Thyroid gland (tissue), 4 donors: Measurements from ENCODE around the gene SLC35F3. TPM values are rescaled to one million over a fixed set of nuclear protein-coding genes. Genes with fewer than 3 reads are reported as not detected.

Source experiments
- DNase-seq, 2 donors: peaks; one replicate each; pipeline ENCODE4 v3.0.0-alpha.2; 2019
- H3K27ac ChIP-seq, 3 donors: fragments of 200-600 bp; sonication (generic); 1 replicate in 2 of 3; 2 replicates in 1 of 3; pipeline ENCODE4 v1.5.1; 2016 to 2019; ENCODE audit warnings: mild to moderate bottlenecking in 1 of 3, moderate library complexity in 1 of 3
- H3K27me3 ChIP-seq: fragments of 200-600 bp; sonication (generic); one replicate; pipeline ENCODE4 v1.5.1; 2019
- H3K36me3 ChIP-seq, 2 donors: fragments of 200-600 bp; sonication (generic); one replicate each; pipeline ENCODE4 v1.5.1; 2016 to 2019
- H3K4me1 ChIP-seq, 2 donors: fragments of 200-600 bp; sonication (generic); one replicate each; pipeline ENCODE4 v1.5.1; 2017 to 2019
- H3K4me3 ChIP-seq, 3 donors: fragments of 200-600 bp; sonication (generic); replicated peaks in 1 of 3; 1 replicate in 2 of 3; 2 replicates in 1 of 3; pipeline ENCODE4 v1.5.1; 2016; ENCODE audit warnings: mild to moderate bottlenecking in 1 of 3
- H3K9me3 ChIP-seq: fragments of 200-600 bp; sonication (generic); one replicate; pipeline ENCODE4 v1.5.1; 2017
- POLR2A ChIP-seq, 2 donors: fragments of 450-650 bp; IDR thresholded peaks; one replicate each; pipeline ENCODE4 v1.6.1; 2017; ENCODE audit warnings: antibody characterized with exemption in 2 of 2, mild to moderate bottlenecking in 2 of 2, moderate library complexity in 1 of 2
- WGBS, 2 donors: methylation state at CpG; one replicate each; pipeline ENCODE4 v1.1.5; 2017; 5-methylcytosine and 5-hydroxymethylcytosine counted together
- intact Hi-C: fragments of 100-400 bp; cut with DNase I; formaldehyde crosslinking; loops from one replicate; pipeline ENCODE4 v1.15.1; 2023
- total RNA-seq, 4 donors: library from RNA; depleted of rRNA; stranded (reverse); fragments of >200 nt; gene quantifications; one replicate each; pipeline ENCODE4 v1.2.3, GENCODE V29; 2016
- TF ChIP-seq, protein P1 (sequence below), 6 experiments: fragments of 200-600 bp in 3 of 6; fragments of 450-650 bp in 3 of 6; sonication (generic) in 3 of 6; IDR thresholded peaks; one replicate each; pipeline ENCODE4 v1.5.1; 2016 to 2019; ENCODE audit warnings: antibody characterized with exemption in 6 of 6, mild to moderate bottlenecking in 2 of 6, inconsistent platforms in 1 of 6, moderate library complexity in 1 of 6

The SLC35F3 gene
- total RNA-seq, 4 donors from 2014 or later = 0.89 to 1.9 (median 1.5) TPM; not detected in 1

DNA sequence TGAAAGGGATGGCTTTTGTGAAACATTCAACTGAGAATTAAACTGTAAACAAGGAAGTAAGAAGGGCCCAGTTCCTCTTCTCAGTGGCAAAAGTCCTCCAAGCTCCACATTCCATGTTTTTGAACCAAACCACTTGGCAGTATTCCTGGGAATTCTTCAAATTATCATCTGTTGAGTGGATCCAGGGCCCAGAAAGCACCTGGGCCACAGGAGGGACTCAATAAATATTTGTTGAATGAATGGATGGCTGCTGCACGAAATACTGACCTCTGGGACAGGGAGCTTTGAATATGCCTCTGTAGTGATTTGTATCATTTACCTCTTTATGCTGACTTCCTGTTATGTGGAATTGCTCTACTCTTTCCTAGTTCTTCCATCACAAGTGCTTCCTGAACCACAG is 4.7 kb downstream of the SLC35F3 start:
- TF ChIP-seq POLR2A (IDR thresholded peaks at IDR 0.05) = no peak
- TF ChIP-seq, protein P1, sequence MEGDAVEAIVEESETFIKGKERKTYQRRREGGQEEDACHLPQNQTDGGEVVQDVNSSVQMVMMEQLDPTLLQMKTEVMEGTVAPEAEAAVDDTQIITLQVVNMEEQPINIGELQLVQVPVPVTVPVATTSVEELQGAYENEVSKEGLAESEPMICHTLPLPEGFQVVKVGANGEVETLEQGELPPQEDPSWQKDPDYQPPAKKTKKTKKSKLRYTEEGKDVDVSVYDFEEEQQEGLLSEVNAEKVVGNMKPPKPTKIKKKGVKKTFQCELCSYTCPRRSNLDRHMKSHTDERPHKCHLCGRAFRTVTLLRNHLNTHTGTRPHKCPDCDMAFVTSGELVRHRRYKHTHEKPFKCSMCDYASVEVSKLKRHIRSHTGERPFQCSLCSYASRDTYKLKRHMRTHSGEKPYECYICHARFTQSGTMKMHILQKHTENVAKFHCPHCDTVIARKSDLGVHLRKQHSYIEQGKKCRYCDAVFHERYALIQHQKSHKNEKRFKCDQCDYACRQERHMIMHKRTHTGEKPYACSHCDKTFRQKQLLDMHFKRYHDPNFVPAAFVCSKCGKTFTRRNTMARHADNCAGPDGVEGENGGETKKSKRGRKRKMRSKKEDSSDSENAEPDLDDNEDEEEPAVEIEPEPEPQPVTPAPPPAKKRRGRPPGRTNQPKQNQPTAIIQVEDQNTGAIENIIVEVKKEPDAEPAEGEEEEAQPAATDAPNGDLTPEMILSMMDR (IDR thresholded peaks at IDR 0.05) = no peak
- 75 to 76% methylated on average over 1 of the region's 1 CpG for WGBS, 2 donors
- no peak overlapping the region for H3K4me3 ChIP-seq
- intact Hi-C loops = no loop called here
- no peaks in the 10 kb centered on the region for H3K27me3 ChIP-seq
- no peak for DNase-seq
- no peaks in the 10 kb centered on the region for H3K4me1 ChIP-seq
- no peak overlapping the region for H3K27ac ChIP-seq
- no peaks in the 10 kb centered on the region for H3K9me3 ChIP-seq
- H3K36me3 ChIP-seq = no peaks in the 10 kb centered on the region

DNA sequence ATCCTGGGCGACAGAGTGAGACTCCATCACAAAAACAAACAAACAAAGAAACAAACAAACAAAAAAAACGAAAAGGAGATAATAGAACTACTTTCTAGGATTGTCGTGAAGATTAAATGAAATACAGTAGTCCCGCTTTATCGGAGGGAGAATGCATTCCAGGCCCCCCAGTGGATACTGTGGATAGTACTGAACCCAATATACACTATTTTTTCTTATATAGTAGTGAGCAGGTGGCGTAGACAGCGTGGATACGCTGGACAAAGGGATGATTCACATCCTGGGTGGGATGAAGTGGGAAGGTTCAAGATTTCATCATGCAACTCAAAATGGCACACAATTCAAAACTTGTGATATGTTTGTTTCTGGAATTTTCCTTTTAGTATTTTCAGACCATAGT is 8.0 kb downstream of the SLC35F3 start:
- DNase-seq = no peak
- Histone ChIP-seq H3K4me3 (no peak overlapping the region), H3K27me3 (no peaks in the 10 kb centered on the region), H3K27ac (no peak overlapping the region), H3K4me1 (no peaks in the 10 kb centered on the region), H3K36me3 (no peaks in the 10 kb centered on the region), H3K9me3 (no peaks in the 10 kb centered on the region)
- intact Hi-C loops = no loop called here
- TF ChIP-seq, protein P1 (IDR thresholded peaks at IDR 0.05) = no peak
- TF ChIP-seq POLR2A (IDR thresholded peaks at IDR 0.05) = no peak
- 89 to 90% methylated on average over 8 of the region's 8 CpGs for WGBS, 2 donors

DNA sequence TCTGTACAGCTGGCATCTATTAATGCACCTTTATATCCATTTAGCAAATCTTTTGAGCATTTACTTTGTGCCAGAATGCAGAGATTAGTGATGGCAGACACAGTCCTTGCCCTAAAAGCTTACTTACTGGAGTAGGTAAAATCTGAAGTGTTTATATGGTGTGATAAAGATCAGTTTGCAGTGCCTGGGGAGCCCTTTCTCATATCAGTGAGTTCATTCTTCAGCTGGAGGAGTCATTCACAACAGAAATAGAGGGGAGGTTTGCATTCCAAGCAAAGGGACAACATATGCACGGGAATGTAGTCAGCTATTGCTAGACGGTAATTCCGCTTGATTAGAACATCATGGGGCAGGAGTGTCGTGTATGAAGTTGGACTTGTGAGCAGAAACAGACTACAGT is 8.4 kb downstream of the SLC35F3 start:
- Histone ChIP-seq H3K4me3 (no peak overlapping the region), H3K9me3 (no peaks in the 10 kb centered on the region), H3K27me3 (no peaks in the 10 kb centered on the region), H3K4me1 (no peaks in the 10 kb centered on the region), H3K36me3 (no peaks in the 10 kb centered on the region), H3K27ac (no peak overlapping the region)
- TF ChIP-seq, protein P1 (IDR thresholded peaks at IDR 0.05) = no peak
- no peak for TF ChIP-seq POLR2A (IDR thresholded peaks at IDR 0.05)
- no peak for DNase-seq
- 63 to 75% methylated on average over 4 of the region's 4 CpGs for WGBS, 2 donors
- intact Hi-C loops = no loop called here

DNA sequence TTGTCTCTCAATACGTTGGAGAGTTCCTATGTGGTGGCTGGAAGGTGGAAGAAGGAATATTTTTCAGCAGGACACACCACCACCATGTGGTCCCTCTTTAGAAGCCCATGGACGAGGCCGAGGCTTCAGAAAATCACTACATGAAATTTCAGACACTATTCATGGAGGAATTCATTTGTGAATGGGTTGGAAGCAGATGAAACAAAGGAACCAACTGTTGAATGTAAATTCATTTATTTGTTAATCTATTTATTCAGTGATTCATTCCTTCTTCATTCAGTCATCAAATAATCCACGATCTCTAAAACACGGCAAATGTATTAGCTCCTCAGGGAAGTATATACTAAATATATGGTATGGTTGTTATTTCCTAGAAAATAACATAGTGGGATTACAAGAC is 12.2 kb downstream of the SLC35F3 start:
- Histone ChIP-seq H3K9me3 (no peaks in the 10 kb centered on the region), H3K27ac (no peak overlapping the region), H3K4me1 (no peaks in the 10 kb centered on the region), H3K27me3 (no peaks in the 10 kb centered on the region), H3K36me3 (no peaks in the 10 kb centered on the region), H3K4me3 (no peak overlapping the region)
- TF ChIP-seq, protein P1 (IDR thresholded peaks at IDR 0.05) = no peak
- TF ChIP-seq POLR2A (IDR thresholded peaks at IDR 0.05) = no peak
- intact Hi-C loops = no loop called here
- no peak for DNase-seq
- WGBS, 2 donors = 76% methylated on average over 5 of the region's 5 CpGs

DNA sequence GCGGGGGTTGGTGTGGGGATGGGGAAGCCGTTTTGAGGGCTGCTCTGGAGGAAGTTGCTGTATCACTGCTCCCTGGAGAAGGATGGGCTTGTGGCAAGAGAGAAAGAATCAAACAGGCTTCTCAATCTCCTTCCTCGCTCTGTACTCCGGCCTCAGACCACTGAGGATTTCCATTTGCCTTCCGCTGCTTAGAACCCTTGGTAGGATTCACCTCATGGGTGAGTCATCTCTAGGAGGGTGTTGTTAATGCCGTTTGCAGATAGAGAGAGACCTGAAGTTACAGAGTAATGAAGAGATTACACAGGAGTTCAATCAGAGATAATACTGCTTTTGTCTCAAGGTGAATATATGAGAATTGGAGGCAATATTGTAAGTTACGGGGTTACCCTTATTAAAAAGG is 15.3 kb downstream of the SLC35F3 start:
- Histone ChIP-seq H3K9me3 (no peaks in the 10 kb centered on the region), H3K4me1 (no peaks in the 10 kb centered on the region), H3K4me3 (no peak overlapping the region), H3K27ac (no peak overlapping the region), H3K27me3 (no peaks in the 10 kb centered on the region), H3K36me3 (no peaks in the 10 kb centered on the region)
- WGBS, 2 donors = 83 to 91% methylated on average over 7 of the region's 7 CpGs
- no peak for TF ChIP-seq POLR2A (IDR thresholded peaks at IDR 0.05)
- TF ChIP-seq, protein P1 (IDR thresholded peaks at IDR 0.05) = no peak
- intact Hi-C loops = loop anchor here (5.0 kb wide), 1 partner anchor 1642 kb away; no protein-coding TSS in a partner anchor
- DNase-seq = no peak
